A549 (cell line): Measurements from ENCODE around the gene EPHA5. TPM values are rescaled to one million over a fixed set of nuclear protein-coding genes. Genes with fewer than 3 reads are reported as not detected.
A peak's percentile ranks its signal among the peaks of the same experiment; 100 is the strongest.

Experiments used
- ATAC-seq, 2 experiments: fragments of 200-7000 bp in 1 of 2; fragments of >200 bp in 1 of 2; cut with Nextera tagmentation in 1 of 2; cut with Tn5 transposase in 1 of 2; 3 replicates each; pipeline versions ENCODE4 v1.8.0 to v1.9.1; 2018 to 2020; ENCODE audit warnings: mild to moderate bottlenecking in 1 of 2, moderate library complexity in 1 of 2
- CTCF ChIA-PET: fragments of 300-600 bp; sonication (Branson Sonifier 250); formaldehyde crosslinking; extraction: SDS; loops from one replicate; lab custom pipeline; 2021; ENCODE audit warnings: antibody characterized with exemption, inconsistent platforms; lab: Yijun Ruan, JAX
- POLR2A ChIA-PET: fragments of 350-600 bp; formaldehyde crosslinking; extraction: SDS; loops from one replicate; lab custom pipeline; 2021; ENCODE audit warnings: antibody characterized with exemption, inconsistent platforms; lab: Yijun Ruan, JAX
- DNase-seq, 2 experiments: peaks; one replicate each; pipeline versions ENCODE4 v3.0.0 to v3.0.0-alpha.2; 2011 to 2016; ENCODE audit warnings: low read depth in 1 of 2, low spot score in 1 of 2
- FAIRE-seq: peaks from 2 replicates; lab custom pipeline; 2011; peaks lifted over from hg19 to GRCh38; lab: Jason Lieb, UNC
- H3K27ac ChIP-seq, 2 experiments: fragments of >200 bp; sonication (Bioruptor Twin); formaldehyde crosslinking; 3 replicates each; pipeline ENCODE4 v1.5.1; 2016 to 2017
- H3K4me1 ChIP-seq: fragments of >200 bp; sonication (Bioruptor Twin); formaldehyde crosslinking; 3 replicates; pipeline ENCODE4 v1.6.1; 2016
- H3K4me2 ChIP-seq: fragments of >200 bp; sonication (Bioruptor Twin); formaldehyde crosslinking; 3 replicates; pipeline ENCODE4 v1.6.1; 2016
- H3K4me3 ChIP-seq: fragments of >200 bp; sonication (Bioruptor Twin); formaldehyde crosslinking; 3 replicates; pipeline ENCODE4 v1.5.1; 2016
- H3K9me3 ChIP-seq: fragments of >200 bp; sonication (Bioruptor Twin); formaldehyde crosslinking; 3 replicates; pipeline ENCODE4 v1.6.1; 2016
- ATOH8 ChIP-seq: fragments of 250-450 bp; sonication (Bioruptor Pico); IDR thresholded peaks from 2 replicates; pipeline ENCODE4 v1.5.0; 2020; ENCODE audit warnings: low read depth, mild to moderate bottlenecking, moderate library complexity
- BHLHE40 ChIP-seq: IDR thresholded peaks from 2 replicates; pipeline ENCODE4 v1.6.1; 2012; ENCODE audit warnings: low read depth, low read length, inconsistent platforms
- CBX8 ChIP-seq: fragments of 200-600 bp; sonication (generic); IDR thresholded peaks from 2 replicates; pipeline ENCODE4 v1.6.1; 2016
- CHD4 ChIP-seq: fragments of 200-600 bp; sonication (generic); IDR thresholded peaks from 2 replicates; pipeline ENCODE4 v1.6.1; 2016; ENCODE audit warnings: antibody characterized with exemption, mild to moderate bottlenecking, borderline replicate concordance
- E2F6 ChIP-seq: IDR thresholded peaks from 2 replicates; pipeline ENCODE4 v1.6.1; 2012; ENCODE audit warnings: low read depth, borderline replicate concordance
- EHF ChIP-seq: fragments of 250-450 bp; sonication (Bioruptor Pico); IDR thresholded peaks from 2 replicates; pipeline ENCODE4 v1.5.0; 2020; ENCODE audit warnings: mild to moderate bottlenecking
- ESRRA ChIP-seq: fragments of 150-350 bp; IDR thresholded peaks from 2 replicates; pipeline ENCODE4 v1.6.1; 2014; ENCODE audit warnings: mild to moderate bottlenecking, low read length, borderline replicate concordance
- FOSL2 ChIP-seq, 2 experiments: fragments of 450-650 bp in 1 of 2; fragments of >200 bp in 1 of 2; sonication (Bioruptor Twin) in 1 of 2; formaldehyde crosslinking; IDR thresholded peaks; 2 replicates each; pipeline versions ENCODE4 v1.5.0 to v1.6.1; 2016 to 2020; ENCODE audit warnings: mild to moderate bottlenecking in 1 of 2, moderate library complexity in 1 of 2
- FOXS1 ChIP-seq: fragments of 250-450 bp; sonication (Bioruptor Pico); IDR thresholded peaks from 2 replicates; pipeline ENCODE4 v1.5.0; 2020; ENCODE audit warnings: mild to moderate bottlenecking, moderate library complexity
- HDAC2 ChIP-seq: fragments of 200-600 bp; sonication (generic); IDR thresholded peaks from 2 replicates; pipeline ENCODE4 v1.6.1; 2016
- HES2 ChIP-seq: fragments of >200 bp; sonication (Bioruptor Twin); formaldehyde crosslinking; IDR thresholded peaks from 2 replicates; pipeline ENCODE4 v1.6.1; 2016
- HMGXB4 ChIP-seq: fragments of 250-450 bp; sonication (Bioruptor Pico); IDR thresholded peaks from 2 replicates; pipeline ENCODE4 v1.5.0; 2021; ENCODE audit warnings: mild to moderate bottlenecking, moderate library complexity, borderline replicate concordance
- HOXB5 ChIP-seq: fragments of 250-450 bp; sonication (Bioruptor Pico); IDR thresholded peaks from 2 replicates; pipeline ENCODE4 v1.5.0; 2020; ENCODE audit warnings: mild to moderate bottlenecking, moderate library complexity
- MAFK ChIP-seq: fragments of 450-650 bp; IDR thresholded peaks from 2 replicates; pipeline ENCODE4 v1.6.1; 2014; ENCODE audit not compliant: partially characterized antibody
- MYC ChIP-seq: IDR thresholded peaks from 2 replicates; pipeline ENCODE4 v1.6.1; 2012; ENCODE audit warnings: mild to moderate bottlenecking, inconsistent platforms, low read length, improper control_type of control experiment, borderline replicate concordance
- NFE2L2 ChIP-seq: fragments of 150-350 bp; conservative IDR thresholded peaks from 2 replicates; pipeline ENCODE4 v1.6.1; 2014; ENCODE audit warnings: low read length
- NPAS2 ChIP-seq: fragments of 250-450 bp; sonication (Bioruptor Pico); IDR thresholded peaks from 2 replicates; pipeline ENCODE4 v1.8.0; 2022; ENCODE audit warnings: mild to moderate bottlenecking, moderate library complexity, borderline replicate concordance
- NR3C1 ChIP-seq: fragments of >200 bp; sonication (Bioruptor Twin); formaldehyde crosslinking; IDR thresholded peaks from 3 replicates; pipeline ENCODE4 v1.6.1; 2017
- PHF8 ChIP-seq: fragments of 200-600 bp; sonication (generic); IDR thresholded peaks from 2 replicates; pipeline ENCODE4 v1.6.1; 2016; ENCODE audit warnings: low read depth, mild to moderate bottlenecking, antibody characterized with exemption, moderate library complexity, borderline replicate concordance
- POLR2A ChIP-seq: IDR thresholded peaks from 2 replicates; pipeline ENCODE4 v1.6.1; 2012; ENCODE audit warnings: mild to moderate bottlenecking, low read length
- RAD21 ChIP-seq, 2 experiments: fragments of >200 bp in 1 of 2; sonication (Bioruptor Twin) in 1 of 2; formaldehyde crosslinking in 1 of 2; IDR thresholded peaks in 1 of 2; conservative IDR thresholded peaks in 1 of 2; 2 replicates in 1 of 2; 3 replicates in 1 of 2; pipeline ENCODE4 v1.6.1; 2012 to 2018; ENCODE audit warnings: inconsistent platforms in 1 of 2
- RARB ChIP-seq: fragments of 250-450 bp; sonication (Bioruptor Pico); IDR thresholded peaks from 2 replicates; pipeline ENCODE4 v1.8.0; 2021; ENCODE audit warnings: mild to moderate bottlenecking, moderate library complexity
- RFX5 ChIP-seq: fragments of 450-650 bp; IDR thresholded peaks from 2 replicates; pipeline ENCODE4 v1.7.1; 2014; ENCODE audit warnings: antibody characterized with exemption, mild to moderate bottlenecking, moderate library complexity
- SREBF2 ChIP-seq: fragments of 450-650 bp; IDR thresholded peaks from 2 replicates; pipeline ENCODE4 v1.6.1; 2014; ENCODE audit warnings: mild to moderate bottlenecking, moderate library complexity
- TFCP2L1 ChIP-seq: fragments of 250-450 bp; sonication (Bioruptor Pico); IDR thresholded peaks from 2 replicates; pipeline ENCODE4 v1.5.0; 2021; ENCODE audit warnings: mild to moderate bottlenecking
- ZC3H11A ChIP-seq: fragments of 450-650 bp; IDR thresholded peaks from 2 replicates; pipeline ENCODE4 v1.6.1; 2014; ENCODE audit warnings: antibody characterized with exemption, mild to moderate bottlenecking
- ZSCAN20 ChIP-seq: fragments of 250-450 bp; sonication (Bioruptor Pico); IDR thresholded peaks from 2 replicates; pipeline ENCODE4 v1.8.0; 2022; ENCODE audit warnings: mild to moderate bottlenecking, moderate library complexity
- WGBS: methylation state at CpG from one replicate; pipeline ENCODE4 v1.1.6; 2017; ENCODE audit errors: missing lambda C conversion rate; 5-methylcytosine and 5-hydroxymethylcytosine counted together
- polyA plus RNA-seq, 4 experiments: library from polyadenylated mRNA; depleted of rRNA in 3 of 4; stranded (reverse); fragments of >200 nt; fragmentation: RNase III in 1 of 4; extraction: RNeasy Plus Mini Kit Qiagen cat#74134 plus additional on column Dnase treatment in 1 of 4; gene quantifications; 2 replicates in 3 of 4; 3 replicates in 1 of 4; pipeline ENCODE4 v1.2.3, GENCODE V29; 2011 to 2017

EPHA5 gene
- polyA plus RNA-seq, 2 of the 4 experiments (the other 2 are of a cell fraction) = 0.96 to 1.1 TPM

GRCh38 chr4:65635051-65635821 is 35.1 kb downstream of the EPHA5 start:
- TF ChIP-seq E2F6 (no peak), RARB (CRISPR knock-in tag) (no peak), NFE2L2 (no peak), TFCP2L1 (CRISPR knock-in tag) (no peak), EHF (no peak), HDAC2 (no peak)
- CTCF ChIA-PET = no interaction called here
- no peak for ATAC-seq
- 34% methylated on average over 3 of the region's 3 CpGs for WGBS
- H3K4me3 ChIP-seq = no peak overlapping the region
- H3K4me1 ChIP-seq = no peaks in the 10 kb centered on the region
- no peak for DNase-seq
- H3K27ac ChIP-seq = no peak overlapping the region
- POLR2A ChIA-PET = no interaction called here
- H3K9me3 ChIP-seq = no peaks in the 10 kb centered on the region
- no peak for FAIRE-seq
- H3K4me2 ChIP-seq = no peak overlapping the region; the same call in 2 of the 3 replicates

GRCh38 chr4:65624651-65625050 is 45.6 kb downstream of the EPHA5 start:
- H3K27ac ChIP-seq = no peak overlapping the region
- ATAC-seq (no peak), DNase-seq (no peak), FAIRE-seq (no peak)
- CTCF ChIA-PET = no interaction called here
- TF ChIP-seq MAFK = no peak
- TF ChIP-seq EHF = no peak
- no peak for TF ChIP-seq BHLHE40
- TF ChIP-seq CBX8 = no peak
- no peak for TF ChIP-seq ATOH8 (CRISPR knock-in tag)
- no peak for TF ChIP-seq MYC
- no peak for TF ChIP-seq NPAS2 (CRISPR knock-in tag)
- no peak for TF ChIP-seq HOXB5 (CRISPR knock-in tag)
- TF ChIP-seq FOSL2 (IDR thresholded peaks at IDR 0.05) = no peak
- no peak for TF ChIP-seq FOSL2 (CRISPR knock-in tag; IDR thresholded peaks at IDR 0.05)
- H3K4me3 ChIP-seq = no peak overlapping the region
- H3K4me2 ChIP-seq = no peak overlapping the region
- POLR2A ChIA-PET = no interaction called here
- 0 out of 3 replicates have a peak, but pooled peaks cover 5% of the 10 kb centered on the region for H3K4me1 ChIP-seq
- no peaks in the 10 kb centered on the region for H3K9me3 ChIP-seq

- ChIA-PET CTCF (no interaction called here), POLR2A (no interaction called here)
- 0% methylated on average over 1 of the region's 1 CpG for WGBS
- no peak for ATAC-seq
- Histone ChIP-seq H3K27ac (no peak overlapping the region), H3K4me2 (no peak overlapping the region), H3K4me3 (no peak overlapping the region), H3K9me3 (no peaks in the 10 kb centered on the region), H3K4me1 (0 out of 3 replicates have a peak, but pooled peaks cover 5% of the 10 kb centered on the region)
- no peak for FAIRE-seq
- TF ChIP-seq FOSL2 (IDR thresholded peaks at IDR 0.05) (no peak), FOSL2 (CRISPR knock-in tag; IDR thresholded peaks at IDR 0.05) (peak; percentile 35; the same call in 1 of the 2 replicates), RFX5 (no peak), MYC (no peak)
- peak in 1 of 2 experiments; percentile 13 for DNase-seq
Measured at GRCh38 chr4:65623506-65623905, 46.8 kb downstream of the EPHA5 start.

GRCh38 chr4:65617416-65617815 is 52.9 kb downstream of the EPHA5 start:
- ChIA-PET CTCF (no interaction called here), POLR2A (no interaction called here)
- no peak for TF ChIP-seq CHD4
- no peak for TF ChIP-seq SREBF2
- no peak for TF ChIP-seq HES2
- TF ChIP-seq ZSCAN20 (CRISPR knock-in tag) = no peak
- no peak for TF ChIP-seq HMGXB4
- no peak for TF ChIP-seq POLR2A
- TF ChIP-seq RAD21 (conservative IDR thresholded peaks at IDR 0.05 in 1 of 2, IDR thresholded peaks at IDR 0.05 in 1 of 2) = no peak
- TF ChIP-seq ESRRA = no peak
- no peak for TF ChIP-seq FOXS1 (CRISPR knock-in tag)
- no peak for TF ChIP-seq ZC3H11A
- TF ChIP-seq NR3C1 = no peak
- no peak for TF ChIP-seq E2F6
- no peak for TF ChIP-seq CBX8
- no peak for TF ChIP-seq PHF8
- H3K9me3 ChIP-seq = no peaks in the 10 kb centered on the region
- DNase-seq = no peak
- H3K4me1 ChIP-seq = no peaks in the 10 kb centered on the region
- no peak for FAIRE-seq
- 14% methylated on average over 1 of the region's 1 CpG for WGBS
- ATAC-seq = no peak
- no peak overlapping the region for H3K4me3 ChIP-seq
- H3K4me2 ChIP-seq = no peak overlapping the region
- no peak overlapping the region for H3K27ac ChIP-seq
